SH-SY5Y (cell line): Measurements from ENCODE around the gene TGFBR1.

ENCODE experiments used
- GATA2 ChIP-seq: IDR thresholded peaks from 2 replicates; pipeline ENCODE4 v1.6.1; 2011; ENCODE audit warnings: mild to moderate bottlenecking, low read depth, low read length
- GATA3 ChIP-seq: IDR thresholded peaks from 2 replicates; pipeline ENCODE4 v1.6.1; 2011; ENCODE audit warnings: low read depth, mild to moderate bottlenecking, low read length, moderate library complexity

DNA sequence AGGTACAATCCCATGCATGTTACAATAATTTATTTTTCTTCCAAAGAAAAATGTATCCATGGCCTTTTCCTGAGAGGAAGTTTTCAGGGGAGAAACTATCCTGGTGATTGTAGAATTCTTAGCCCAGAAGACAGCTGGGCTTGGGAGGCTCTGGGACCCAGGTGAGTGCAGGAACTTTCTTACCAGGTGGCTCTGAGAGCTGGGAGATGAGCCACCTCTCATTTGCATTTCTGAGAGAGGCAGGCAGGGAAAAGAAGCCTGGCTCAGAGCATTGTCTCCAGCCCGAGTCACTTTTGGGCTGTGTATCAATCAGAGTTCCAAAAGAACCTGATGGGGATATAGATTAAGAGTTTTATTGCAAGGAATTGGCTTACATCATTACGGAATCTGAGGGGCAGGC lies 64.2 kb downstream of the TGFBR1 start:
- TF ChIP-seq GATA2, result no peak
- TF ChIP-seq GATA3, result no peak
